Natural killer cell (primary cell): ENCODE results near the gene RHOBTB3. TPM values are rescaled to one million over a fixed set of nuclear protein-coding genes. Genes with fewer than 3 reads are reported as not detected.
A peak's percentile ranks its signal among the peaks of the same experiment; 100 is the strongest.

Experiments
- ATAC-seq, 3 donors: fragments of 150-1000 bp in 2 of 3; fragments of 200-7000 bp in 1 of 3; cut with Tn5 transposase; 1 replicate in 1 of 3; 2 replicates in 2 of 3; pipeline ENCODE4 v1.10.0; 2021; ENCODE audit warnings: mild to moderate bottlenecking in 2 of 3, moderate library complexity in 2 of 3
- DNase-seq, 2 donors: peaks; one replicate each; pipeline versions ENCODE4 v3.0.0 to v3.0.0-alpha.2; 2013 to 2021; ENCODE audit warnings: mixed read lengths in 1 of 2
- H3K27ac ChIP-seq: one replicate; pipeline ENCODE4 v1.5.1; 2013; ENCODE audit warnings: mild to moderate bottlenecking, low read length
- H3K27me3 ChIP-seq: one replicate; pipeline ENCODE4 v1.6.1; 2013; ENCODE audit warnings: low read length; ENCODE audit not compliant: control insufficient read depth, insufficient read depth
- H3K36me3 ChIP-seq: one replicate; pipeline ENCODE4 v1.6.1; 2013; ENCODE audit warnings: low read length; ENCODE audit not compliant: control insufficient read depth, insufficient read depth
- H3K4me1 ChIP-seq: one replicate; pipeline ENCODE4 v1.6.1; 2013; ENCODE audit warnings: low read length; ENCODE audit not compliant: control insufficient read depth, insufficient read depth
- H3K4me3 ChIP-seq: one replicate; pipeline ENCODE4 v1.5.1; 2013; ENCODE audit warnings: low read length
- H3K9me3 ChIP-seq: one replicate; pipeline ENCODE4 v1.6.1; 2013; ENCODE audit warnings: low read length; ENCODE audit not compliant: control insufficient read depth, insufficient read depth
- H3K27ac Mint-ChIP-seq, 2 donors: one replicate each; pipeline ENCODE4 v1.8.0; 2022; ENCODE audit warnings: mild to moderate bottlenecking in 2 of 2, mixed read lengths in 2 of 2, moderate library complexity in 1 of 2
- H3K27me3 Mint-ChIP-seq, 2 donors: one replicate each; pipeline ENCODE4 v1.8.0; 2022; ENCODE audit warnings: low read depth in 2 of 2, mixed read lengths in 2 of 2
- H3K36me3 Mint-ChIP-seq: one replicate; pipeline ENCODE4 v1.8.0; 2022; ENCODE audit warnings: mixed read lengths
- H3K4me1 Mint-ChIP-seq, 2 donors: one replicate each; pipeline ENCODE4 v1.8.0; 2022; ENCODE audit warnings: mixed read lengths in 2 of 2
- H3K4me3 Mint-ChIP-seq: one replicate; pipeline ENCODE4 v1.8.0; 2022; ENCODE audit warnings: mild to moderate bottlenecking, moderate library complexity, mixed read lengths
- H3K9me3 Mint-ChIP-seq, 2 donors: one replicate each; pipeline ENCODE4 v1.8.0; 2022; ENCODE audit warnings: mixed read lengths in 2 of 2
- CTCF ChIP-seq: fragments of 200-600 bp; IDR thresholded peaks from one replicate; pipeline ENCODE4 v1.8.0; 2022; ENCODE audit warnings: antibody characterized with exemption
- WGBS: methylation state at CpG from one replicate; pipeline ENCODE4 v1.1.7; 2013; ENCODE audit warnings: missing lambda C conversion rate; ENCODE audit not compliant: insufficient coverage; 5-methylcytosine and 5-hydroxymethylcytosine counted together
- intact Hi-C: fragments of 100-400 bp; cut with micrococcal nuclease; formaldehyde crosslinking; loops from one replicate; pipeline ENCODE4 v1.14.2; 2022
- total RNA-seq, 4 donors: library from RNA; stranded (reverse); fragments of 120-200 nt in 1 of 4; gene quantifications; one replicate each; pipeline versions ENCODE4 v1.2.3 to v1.2.4, GENCODE V29; 2013 to 2022

The RHOBTB3 gene
- total RNA-seq, result 10 to 100 TPM; 46.5 to 55.1 (median 46.5) TPM
- 38.1 TPM for total RNA-seq (2013)

GRCh38 chr5:95730730-95731570, at the start of gene RHOBTB3:
RHOBTB3 (plus strand) TSS chr5:95731336; CDS start chr5:95731683, 347 bp downstream.
- WGBS, result under 1% methylated on average over 78 of the region's 78 CpGs

GRCh38 chr5:95682891-95683290, 48.2 kb upstream of the RHOBTB3 start, which contains the start of gene SPATA9:
SPATA9 (minus strand) TSS chr5:95682991; CDS start chr5:95682854, 137 bp downstream.
- no peak within 1 kb of the TSS for H3K4me3 Mint-ChIP-seq
- H3K27me3 ChIP-seq, result no peaks in the 10 kb centered on the region
- no peaks in the 10 kb centered on the region for H3K4me1 ChIP-seq
- intact Hi-C loops, result no loop called here
- WGBS, result 100% methylated on average over 1 of the region's 1 CpG
- no peak for ATAC-seq
- H3K27ac Mint-ChIP-seq, result no peak within 1 kb of the TSS
- no peaks in the 10 kb centered on the region for H3K36me3 ChIP-seq
- H3K27me3 Mint-ChIP-seq, result peaks cover 0 to 3% of the 10 kb centered on the region in 2 donors
- no peak within 1 kb of the TSS for H3K27ac ChIP-seq
- H3K9me3 ChIP-seq, result no peaks in the 10 kb centered on the region
- no peak within 1 kb of the TSS for H3K4me3 ChIP-seq
- DNase-seq, result no peak
- no peaks in the 10 kb centered on the region for H3K4me1 Mint-ChIP-seq
- H3K36me3 Mint-ChIP-seq, result no peaks in the 10 kb centered on the region
- TF ChIP-seq CTCF, result no peak
- no peaks in the 10 kb centered on the region for H3K9me3 Mint-ChIP-seq

More at GRCh38 chr5:95730730-95731570, at the start of gene RHOBTB3:
- Mint-ChIP-seq H3K9me3 (no peaks in the 10 kb centered on the region), H3K27ac (peak within 1 kb of the TSS; percentile 83 to 92), H3K27me3 (no peaks in the 10 kb centered on the region), H3K4me3 (peak within 1 kb of the TSS; percentile 94), H3K4me1 (peaks cover 54 to 72% of the 10 kb centered on the region in 2 donors), H3K36me3 (no peaks in the 10 kb centered on the region)
- peak; percentile 55 to 59 for DNase-seq
- Histone ChIP-seq H3K27me3 (no peaks in the 10 kb centered on the region), H3K36me3 (no peaks in the 10 kb centered on the region), H3K4me1 (peaks cover 8% of the 10 kb centered on the region), H3K27ac (peak within 1 kb of the TSS; percentile 49), H3K4me3 (peak within 1 kb of the TSS; percentile 77), H3K9me3 (no peaks in the 10 kb centered on the region)
- TF ChIP-seq CTCF, result no peak
- intact Hi-C loops, result loop anchor here (2.0 to 5.0 kb wide), 4 partner anchors 30 to 106 kb away; partner anchors contain the start of gene RFESD
- peak; percentile 82 to 87 (median 84) for ATAC-seq

GRCh38 chr5:95684361-95684760, 46.8 kb upstream of the RHOBTB3 start:
- Mint-ChIP-seq H3K4me1 (no peaks in the 10 kb centered on the region), H3K4me3 (no peak overlapping the region), H3K27ac (no peak overlapping the region), H3K27me3 (peaks cover 0 to 3% of the 10 kb centered on the region in 2 donors), H3K36me3 (no peaks in the 10 kb centered on the region), H3K9me3 (no peaks in the 10 kb centered on the region)
- no CpG with 5 or more reads among the region's 2 CpGs for WGBS
- DNase-seq, result no peak
- no peak for TF ChIP-seq CTCF
- Histone ChIP-seq H3K4me1 (no peaks in the 10 kb centered on the region), H3K27ac (no peak overlapping the region), H3K4me3 (no peak overlapping the region), H3K36me3 (no peaks in the 10 kb centered on the region), H3K9me3 (no peaks in the 10 kb centered on the region), H3K27me3 (no peaks in the 10 kb centered on the region)
- ATAC-seq, result no peak
- intact Hi-C loops, result no loop called here
